CD4-positive, CD25-positive, alpha-beta regulatory T cell (primary cell): ENCODE data around the gene CRY1. TPM values are rescaled to one million over a fixed set of nuclear protein-coding genes. Genes with fewer than 3 reads are reported as not detected.

Experiments used
- ATAC-seq, 2 donors: fragments of 150-1000 bp; cut with Tn5 transposase; one replicate each; pipeline ENCODE4 v1.10.0; 2021; ENCODE audit warnings: low read depth in 2 of 2, moderate number of reproducible peaks in 2 of 2, moderate library complexity in 1 of 2
- DNase-seq, 3 donors: peaks; one replicate each; pipeline versions ENCODE4 v3.0.0 to v3.0.0-alpha.2; 2012 to 2022; ENCODE audit warnings: mixed read lengths in 1 of 3
- H3K27ac ChIP-seq: one replicate; pipeline ENCODE4 v1.7.0; 2013; ENCODE audit warnings: mild to moderate bottlenecking, low read length; ENCODE audit not compliant: insufficient read depth, poor library complexity, severe bottlenecking
- H3K27me3 ChIP-seq: one replicate; pipeline ENCODE4 v1.7.0; 2013; ENCODE audit warnings: low read length; ENCODE audit not compliant: control insufficient read depth, insufficient read depth
- H3K36me3 ChIP-seq: one replicate; pipeline ENCODE4 v1.7.0; 2013; ENCODE audit warnings: mild to moderate bottlenecking, low read length, moderate library complexity; ENCODE audit not compliant: control insufficient read depth, insufficient read depth
- H3K4me1 ChIP-seq: 2 replicates; pipeline ENCODE4 v1.7.0; 2013; ENCODE audit warnings: mild to moderate bottlenecking, low read length; ENCODE audit not compliant: insufficient read depth, control insufficient read depth, poor library complexity, severe bottlenecking
- H3K4me3 ChIP-seq: one replicate; pipeline ENCODE4 v1.7.0; 2013; ENCODE audit warnings: low read depth, mild to moderate bottlenecking, low read length, moderate library complexity
- H3K9me3 ChIP-seq, 2 experiments: 1 replicate in 1 of 2; 2 replicates in 1 of 2; pipeline ENCODE4 v1.7.0; 2013; ENCODE audit warnings: low read length in 2 of 2, mild to moderate bottlenecking in 1 of 2, moderate library complexity in 1 of 2; ENCODE audit not compliant: control insufficient read depth in 2 of 2
- H3K27ac Mint-ChIP-seq, 3 donors: one replicate each; pipeline ENCODE4 v1.8.0; 2020 to 2022; ENCODE audit warnings: mild to moderate bottlenecking in 3 of 3, mixed read lengths in 3 of 3, moderate library complexity in 2 of 3
- H3K27me3 Mint-ChIP-seq: one replicate; pipeline ENCODE4 v1.8.0; 2022; ENCODE audit warnings: mild to moderate bottlenecking, mixed read lengths
- H3K36me3 Mint-ChIP-seq: one replicate; pipeline ENCODE4 v1.8.0; 2020; ENCODE audit warnings: mixed read lengths
- H3K4me1 Mint-ChIP-seq, 4 donors: one replicate each; pipeline ENCODE4 v1.8.0; 2020 to 2022; ENCODE audit warnings: mixed read lengths in 4 of 4, mild to moderate bottlenecking in 1 of 4
- H3K4me3 Mint-ChIP-seq, 4 donors: one replicate each; pipeline ENCODE4 v1.8.0; 2020 to 2022; ENCODE audit warnings: mild to moderate bottlenecking in 4 of 4, mixed read lengths in 4 of 4, moderate library complexity in 3 of 4
- H3K9me3 Mint-ChIP-seq, 7 donors: one replicate each; pipeline ENCODE4 v1.8.0; 2020 to 2022; ENCODE audit warnings: mixed read lengths in 7 of 7, mild to moderate bottlenecking in 3 of 7, moderate library complexity in 2 of 7
- polyA plus RNA-seq, 4 donors: library from polyadenylated mRNA; unstranded; fragments of 300-500 nt; fragmentation: Illumina TruSeq; gene quantifications; one replicate each; pipeline ENCODE4 v1.2.3, GENCODE V29; 2021
- total RNA-seq: library from RNA; stranded (reverse); gene quantifications from one replicate; pipeline ENCODE4 v1.2.3, GENCODE V29; 2022

CRY1 gene
- total and polyA plus RNA-seq, 5 donors from 2014 or later, result 26.7 to 91.1 (median 31.4) TPM

DNA sequence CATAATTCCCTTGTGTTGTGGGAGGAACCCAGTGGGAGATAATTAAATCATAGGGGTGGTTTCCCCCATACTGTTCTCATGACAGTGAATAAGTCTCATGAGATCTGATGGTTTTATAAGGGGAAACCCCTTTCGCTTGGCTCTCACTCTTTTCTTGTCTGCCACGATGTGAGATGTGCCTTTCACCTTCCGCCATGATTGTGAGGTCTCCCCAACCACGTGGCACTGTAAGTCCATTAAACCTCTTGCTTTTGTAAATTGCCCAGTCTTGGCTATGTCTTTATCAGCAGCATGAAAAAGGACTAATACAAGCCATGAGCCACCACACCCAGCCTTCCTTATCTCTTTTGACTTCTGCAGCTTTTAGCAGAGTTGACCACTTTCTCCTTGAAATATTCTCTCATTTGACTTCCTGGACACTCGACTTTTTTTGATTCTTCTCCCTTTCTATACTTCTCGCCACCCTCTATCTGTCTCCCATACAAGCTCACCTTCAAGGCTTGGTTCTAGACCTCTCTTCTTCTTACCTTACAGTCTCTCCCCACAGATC is 108.7 kb downstream of the CRY1 start:
- no peak for ATAC-seq
- Mint-ChIP-seq H3K4me1 (peaks cover 15 to 40% (median 38%) of the 10 kb centered on the region in 4 donors), H3K27ac (peak overlapping the region in 2 of 3 donors; percentile 48 to 92), H3K9me3 (peaks cover 0 to 2% (median 0%) of the 10 kb centered on the region in 7 donors), H3K36me3 (peaks cover 13% of the 10 kb centered on the region), H3K4me3 (peak overlapping the region in 3 of 4 donors; percentile 44 to 73 (median 45)), H3K27me3 (no peaks in the 10 kb centered on the region)
- DNase-seq, result no peak
- H3K4me1 ChIP-seq, result peaks cover 15% of the 10 kb centered on the region
- H3K27me3 ChIP-seq, result no peaks in the 10 kb centered on the region
- no peak overlapping the region for H3K27ac ChIP-seq
- H3K4me3 ChIP-seq, result no peak overlapping the region
- H3K9me3 ChIP-seq, result no peaks in the 10 kb centered on the region
- H3K36me3 ChIP-seq, result no peaks in the 10 kb centered on the region

GRCh38 chr12:106982229-106982628 is 111.1 kb downstream of the CRY1 start:
- Mint-ChIP-seq H3K27me3 (no peaks in the 10 kb centered on the region), H3K4me1 (peaks cover 15 to 43% (median 39%) of the 10 kb centered on the region in 4 donors), H3K27ac (no peak overlapping the region), H3K4me3 (no peak overlapping the region), H3K36me3 (peaks cover 13% of the 10 kb centered on the region), H3K9me3 (peaks cover 0 to 2% (median 0%) of the 10 kb centered on the region in 7 donors)
- Histone ChIP-seq H3K9me3 (no peaks in the 10 kb centered on the region), H3K36me3 (peaks cover 3% of the 10 kb centered on the region), H3K27me3 (no peaks in the 10 kb centered on the region), H3K27ac (no peak overlapping the region), H3K4me3 (no peak overlapping the region), H3K4me1 (peaks cover 12% of the 10 kb centered on the region)
- DNase-seq, result no peak
- ATAC-seq, result no peak

GRCh38 chr12:106981788-106982187 is 111.6 kb downstream of the CRY1 start:
- H3K9me3 Mint-ChIP-seq, result peaks cover 0 to 2% (median 0%) of the 10 kb centered on the region in 7 donors

DNA sequence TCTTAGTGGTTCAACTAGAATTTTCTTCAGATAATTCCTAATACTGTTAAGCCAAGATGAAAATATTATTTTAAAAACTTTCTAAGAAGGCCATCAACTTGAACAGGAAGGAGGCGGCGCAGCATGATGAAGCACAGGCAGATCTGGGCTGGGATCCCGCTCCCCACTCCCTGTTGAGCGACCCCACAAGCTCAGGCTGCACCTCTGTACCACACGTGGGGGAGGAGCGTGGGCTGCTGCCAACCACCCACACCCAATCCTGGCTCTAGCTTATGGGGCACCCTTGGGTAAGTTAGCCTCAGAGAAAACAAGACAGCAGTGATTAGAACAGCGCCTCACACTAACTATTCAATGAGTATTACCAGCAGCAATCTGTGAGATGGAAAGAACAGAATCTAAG is 112.4 kb downstream of the CRY1 start:
- Histone ChIP-seq H3K27ac (no peak overlapping the region), H3K4me1 (peaks cover 2% of the 10 kb centered on the region), H3K9me3 (no peaks in the 10 kb centered on the region), H3K4me3 (no peak overlapping the region), H3K36me3 (peaks cover 3% of the 10 kb centered on the region), H3K27me3 (no peaks in the 10 kb centered on the region)
- DNase-seq (no peak), ATAC-seq (no peak)
- no peaks in the 10 kb centered on the region for H3K27me3 Mint-ChIP-seq
- H3K36me3 Mint-ChIP-seq, result peaks cover 13% of the 10 kb centered on the region
- H3K4me3 Mint-ChIP-seq, result no peak overlapping the region
- peak overlapping the region in 1 of 3 donors; percentile 65 for H3K27ac Mint-ChIP-seq
- H3K9me3 Mint-ChIP-seq, result peaks cover 0 to 2% (median 0%) of the 10 kb centered on the region in 7 donors
- peaks cover 11 to 34% (median 30%) of the 10 kb centered on the region in 4 donors for H3K4me1 Mint-ChIP-seq

More at GRCh38 chr12:106981788-106982187, 111.6 kb downstream of the CRY1 start:
- Mint-ChIP-seq H3K4me3 (no peak overlapping the region), H3K4me1 (peaks cover 15 to 43% (median 37%) of the 10 kb centered on the region in 4 donors), H3K27ac (no peak overlapping the region), H3K36me3 (peaks cover 13% of the 10 kb centered on the region), H3K27me3 (no peaks in the 10 kb centered on the region)
- peaks cover 3% of the 10 kb centered on the region for H3K36me3 ChIP-seq
- H3K4me3 ChIP-seq, result no peak overlapping the region
- H3K27ac ChIP-seq, result no peak overlapping the region
- ATAC-seq (no peak), DNase-seq (no peak)
- peaks cover 11% of the 10 kb centered on the region for H3K4me1 ChIP-seq
- H3K9me3 ChIP-seq, result no peaks in the 10 kb centered on the region
- H3K27me3 ChIP-seq, result no peaks in the 10 kb centered on the region

- H3K27ac ChIP-seq, result no peak overlapping the region
- no peak for ATAC-seq
- no peak for DNase-seq
- H3K27ac Mint-ChIP-seq, result peak overlapping the region in 1 of 3 donors; percentile 49
- H3K4me3 ChIP-seq, result no peak overlapping the region
- H3K4me1 Mint-ChIP-seq, result peaks cover 5 to 18% (median 16%) of the 10 kb centered on the region in 4 donors
- H3K9me3 Mint-ChIP-seq, result no peaks in the 10 kb centered on the region
- no peaks in the 10 kb centered on the region for H3K27me3 ChIP-seq
- H3K9me3 ChIP-seq, result no peaks in the 10 kb centered on the region
- no peaks in the 10 kb centered on the region for H3K4me1 ChIP-seq
- H3K36me3 Mint-ChIP-seq, result peaks cover 9% of the 10 kb centered on the region
- no peaks in the 10 kb centered on the region for H3K27me3 Mint-ChIP-seq
- H3K4me3 Mint-ChIP-seq, result no peak overlapping the region
- H3K36me3 ChIP-seq, result peaks cover 6% of the 10 kb centered on the region
Measured at GRCh38 chr12:106978035-106978800, 115.1 kb downstream of the CRY1 start.

- H3K9me3 ChIP-seq, result no peaks in the 10 kb centered on the region
- ATAC-seq, result no peak
- H3K4me3 ChIP-seq, result no peak overlapping the region
- no peak overlapping the region for H3K4me3 Mint-ChIP-seq
- no peaks in the 10 kb centered on the region for H3K4me1 ChIP-seq
- peaks cover 13% of the 10 kb centered on the region for H3K36me3 Mint-ChIP-seq
- H3K27me3 Mint-ChIP-seq, result no peaks in the 10 kb centered on the region
- peaks cover 4 to 18% (median 14%) of the 10 kb centered on the region in 4 donors for H3K4me1 Mint-ChIP-seq
- no peaks in the 10 kb centered on the region for H3K27me3 ChIP-seq
- no peak overlapping the region for H3K27ac ChIP-seq
- H3K9me3 Mint-ChIP-seq, result no peaks in the 10 kb centered on the region
- no peak overlapping the region for H3K27ac Mint-ChIP-seq
- peaks cover 12% of the 10 kb centered on the region for H3K36me3 ChIP-seq
- no peak for DNase-seq
Measured at GRCh38 chr12:106976668-106977067, 116.7 kb downstream of the CRY1 start.

DNA sequence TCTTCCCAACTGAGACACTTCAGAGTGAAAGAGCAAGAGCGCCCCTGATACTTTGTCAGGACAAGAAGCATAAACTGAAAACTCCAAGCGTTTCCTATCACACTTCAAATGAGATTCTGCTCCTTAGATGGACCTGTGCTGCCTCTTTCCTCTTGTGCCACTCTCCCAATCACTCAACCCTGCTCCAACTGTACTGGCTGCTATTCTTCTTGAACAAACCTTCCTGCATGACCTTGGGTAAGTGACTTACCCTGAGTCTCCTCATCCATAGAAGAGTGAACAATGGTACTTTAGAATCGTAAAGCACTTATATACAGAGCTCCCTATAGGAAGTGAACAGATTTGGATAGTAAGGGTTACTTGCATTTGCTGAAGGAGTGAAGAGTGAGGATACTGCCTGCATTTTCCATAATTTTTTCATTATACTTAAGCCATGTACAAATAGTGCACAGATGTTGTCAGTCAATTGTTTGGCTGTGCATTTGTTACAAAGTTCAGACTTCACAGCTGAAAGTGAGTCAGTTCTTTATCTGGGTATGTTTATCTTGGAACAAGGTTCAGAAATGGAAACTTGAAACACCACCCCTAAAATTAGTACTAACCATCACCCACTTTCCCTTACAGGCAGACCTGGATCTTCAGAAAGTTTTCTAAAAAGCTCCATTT is 117.2 kb downstream of the CRY1 start:
- peaks cover 16% of the 10 kb centered on the region for H3K36me3 ChIP-seq
- no peaks in the 10 kb centered on the region for H3K27me3 Mint-ChIP-seq
- no peaks in the 10 kb centered on the region for H3K9me3 Mint-ChIP-seq
- H3K4me1 ChIP-seq, result no peaks in the 10 kb centered on the region
- H3K27me3 ChIP-seq, result no peaks in the 10 kb centered on the region
- H3K4me3 ChIP-seq, result no peak overlapping the region
- H3K36me3 Mint-ChIP-seq, result peaks cover 18% of the 10 kb centered on the region
- no peak overlapping the region for H3K4me3 Mint-ChIP-seq
- H3K27ac Mint-ChIP-seq, result no peak overlapping the region
- DNase-seq (no peak), ATAC-seq (no peak)
- no peaks in the 10 kb centered on the region for H3K9me3 ChIP-seq
- H3K4me1 Mint-ChIP-seq, result peaks cover 4 to 19% (median 15%) of the 10 kb centered on the region in 4 donors
- no peak overlapping the region for H3K27ac ChIP-seq
